Kasumi-1 (cell line): ENCODE results near the gene CDC42BPB.
"Not testable (repeated sequence)": the region's sequence is repeated elsewhere in the genome, so short reads cannot be mapped to it uniquely, and the experiment has no call there.

Experiments
- DNase-seq, 2 experiments: peaks; one replicate each; lab custom pipeline; 2025; lab: John Stamatoyannopoulos, UW

The CDC42BPB gene

DNA sequence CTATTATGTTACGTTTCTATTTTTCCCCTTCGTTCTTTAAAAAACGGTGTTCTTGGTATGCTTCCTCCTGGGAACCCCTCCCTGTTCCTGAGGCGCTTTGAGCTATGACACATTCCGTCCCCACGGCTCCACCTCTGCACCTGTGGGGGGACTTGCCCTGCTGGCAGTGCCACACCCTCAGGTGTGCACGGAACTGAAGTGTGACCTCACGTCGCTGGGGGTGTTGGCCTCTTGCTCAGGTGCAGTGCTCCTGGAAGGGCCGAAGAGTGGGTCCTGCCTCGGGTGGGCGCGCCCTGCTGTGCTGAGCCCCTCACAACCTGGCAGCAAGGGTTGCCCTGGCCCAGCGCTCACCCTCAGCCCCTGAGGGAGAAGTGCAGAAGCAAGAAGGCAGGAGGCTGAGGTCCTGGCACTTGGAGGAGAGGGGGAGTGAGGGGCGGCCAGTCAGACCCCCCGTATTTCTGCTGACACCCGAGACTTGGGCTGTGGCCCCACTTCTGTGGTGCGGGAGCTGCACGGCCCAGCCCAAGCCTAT, 129.9 kb downstream of the CDC42BPB start:
- DNase-seq, result no peak

DNA sequence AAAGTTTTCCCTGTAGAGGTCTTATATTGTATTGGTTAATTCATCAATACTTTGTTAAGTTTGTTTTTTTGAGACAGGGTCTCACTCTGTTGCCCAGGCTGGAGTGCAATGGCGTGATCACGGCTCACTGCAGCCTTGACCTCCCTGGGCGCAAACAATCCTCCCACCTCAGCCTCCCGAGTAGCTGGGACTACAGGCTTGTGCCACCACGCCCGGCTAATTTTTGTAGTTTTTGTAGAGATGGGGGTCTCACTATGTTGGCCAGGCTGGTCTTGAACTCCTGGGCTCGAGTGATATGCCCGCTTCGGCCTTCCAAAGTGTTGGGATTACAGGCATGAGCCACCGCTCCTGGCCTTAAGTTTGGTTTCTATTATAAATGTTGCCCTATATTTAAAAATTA, 130.5 kb downstream of the CDC42BPB start:
- not testable (repeated sequence) for DNase-seq

DNA sequence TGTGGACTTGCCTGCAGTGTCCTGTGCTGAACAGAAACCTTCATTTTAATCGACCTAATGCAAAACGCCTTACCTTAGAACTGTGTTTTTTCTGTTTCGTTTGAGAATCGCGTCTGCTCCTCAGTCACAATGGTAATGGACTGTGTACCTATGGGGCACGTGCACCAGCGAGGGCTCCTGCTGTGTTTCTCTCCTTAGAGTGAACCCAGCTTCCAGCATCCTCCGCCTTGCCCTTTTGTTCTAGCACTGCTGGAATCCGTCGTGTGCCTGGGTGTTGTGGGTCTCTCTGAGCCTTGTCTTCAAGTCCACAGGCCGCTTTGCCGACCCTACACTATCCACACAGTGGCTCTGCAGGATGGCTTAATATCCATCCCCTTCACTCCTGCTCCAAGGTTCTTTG, 131.2 kb downstream of the CDC42BPB start:
- DNase-seq, result no peak

DNA sequence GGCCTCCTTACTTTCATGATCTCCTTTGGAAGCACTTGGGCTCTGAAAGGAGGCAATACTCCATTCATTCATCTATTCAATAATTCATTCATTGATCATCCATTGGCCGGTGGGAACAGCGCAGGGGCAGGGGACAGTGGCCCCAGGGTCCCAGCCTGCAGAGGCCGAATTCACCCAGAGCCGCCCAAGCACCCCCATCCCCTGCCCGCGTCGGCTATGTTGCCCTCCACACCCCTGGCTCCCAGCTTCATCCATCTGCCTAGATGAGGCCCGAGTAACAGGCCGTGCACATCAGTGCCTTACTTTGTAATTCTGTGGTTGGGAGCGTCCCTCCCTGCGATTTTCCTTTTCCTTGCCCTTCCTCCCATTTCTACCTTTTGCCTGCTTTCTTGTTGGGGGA, 131.7 kb downstream of the CDC42BPB start:
- no peak for DNase-seq

DNA sequence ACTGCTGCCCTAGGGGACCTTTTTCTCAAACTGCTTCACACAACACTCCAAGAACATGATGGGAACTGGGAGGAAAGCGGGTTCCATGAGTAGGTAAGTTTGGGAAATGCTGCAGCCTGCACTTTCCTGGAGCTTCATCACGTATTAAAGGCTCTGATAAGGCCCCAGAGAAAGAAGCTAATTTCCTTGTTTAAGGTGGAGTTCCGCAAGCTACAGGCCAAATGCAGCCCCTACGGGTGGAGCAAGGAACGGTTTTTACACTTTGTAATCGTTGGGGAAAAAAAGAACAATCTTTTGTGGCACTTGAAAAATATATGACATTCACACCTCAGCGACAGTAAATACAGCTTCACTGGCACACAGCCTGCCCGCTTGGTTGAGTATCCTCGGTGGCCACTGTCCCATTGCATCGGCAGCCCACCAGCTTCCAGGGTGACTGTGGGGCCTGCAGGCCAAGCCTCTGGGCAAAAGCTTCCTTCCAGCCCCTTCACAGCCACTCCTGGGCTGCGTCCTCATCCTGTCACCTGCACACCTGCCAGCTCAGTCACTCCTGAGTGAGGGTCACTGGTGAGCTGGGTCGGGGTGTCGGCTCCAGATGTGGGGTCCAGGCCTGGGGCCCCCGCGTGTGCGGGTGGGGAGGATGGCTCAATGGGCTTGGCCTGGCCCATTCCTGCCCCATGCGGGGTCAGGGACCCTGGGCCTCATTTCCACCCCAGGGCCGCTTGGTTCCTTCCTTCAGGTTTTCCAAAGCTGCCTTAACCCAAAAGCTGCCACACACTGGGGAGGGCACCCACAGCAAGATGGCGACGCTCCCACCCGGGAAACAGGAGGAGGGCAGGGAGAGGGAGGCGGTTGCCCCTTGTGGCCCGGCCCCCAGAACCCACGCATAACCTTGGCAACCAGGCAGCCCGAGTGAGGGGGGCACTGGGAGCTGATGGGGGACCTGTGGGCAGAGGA, 132.4 kb downstream of the CDC42BPB start:
- DNase-seq, result no peak

DNA sequence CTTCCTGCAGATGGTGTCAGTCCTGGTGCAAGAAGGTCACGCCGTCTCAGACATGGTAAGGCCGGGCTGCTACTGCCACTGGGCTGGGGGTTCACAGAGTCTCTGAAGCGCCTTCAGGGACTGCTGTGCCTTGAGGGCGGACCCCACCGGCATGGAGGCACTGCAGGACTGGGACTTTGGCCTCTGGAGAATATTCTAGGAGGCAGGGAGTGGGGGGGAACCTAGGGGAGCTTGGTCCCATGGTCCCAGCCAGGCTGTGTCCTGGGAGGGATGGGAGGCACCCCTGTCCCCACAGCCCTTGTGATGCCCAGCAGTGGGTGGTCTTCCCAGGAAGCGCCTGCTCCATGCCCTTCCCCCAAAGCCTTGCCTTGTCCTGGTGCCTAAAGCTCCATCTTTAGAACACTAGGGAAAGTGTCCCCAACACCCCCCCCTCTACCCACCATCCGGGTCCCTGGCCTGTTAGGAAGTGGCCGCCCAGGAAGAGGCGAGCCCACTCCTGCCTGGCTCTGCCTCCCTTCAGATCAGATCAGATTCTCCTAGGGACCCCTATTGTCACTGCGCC, 133.3 kb downstream of the CDC42BPB start:
- no peak for DNase-seq

DNA sequence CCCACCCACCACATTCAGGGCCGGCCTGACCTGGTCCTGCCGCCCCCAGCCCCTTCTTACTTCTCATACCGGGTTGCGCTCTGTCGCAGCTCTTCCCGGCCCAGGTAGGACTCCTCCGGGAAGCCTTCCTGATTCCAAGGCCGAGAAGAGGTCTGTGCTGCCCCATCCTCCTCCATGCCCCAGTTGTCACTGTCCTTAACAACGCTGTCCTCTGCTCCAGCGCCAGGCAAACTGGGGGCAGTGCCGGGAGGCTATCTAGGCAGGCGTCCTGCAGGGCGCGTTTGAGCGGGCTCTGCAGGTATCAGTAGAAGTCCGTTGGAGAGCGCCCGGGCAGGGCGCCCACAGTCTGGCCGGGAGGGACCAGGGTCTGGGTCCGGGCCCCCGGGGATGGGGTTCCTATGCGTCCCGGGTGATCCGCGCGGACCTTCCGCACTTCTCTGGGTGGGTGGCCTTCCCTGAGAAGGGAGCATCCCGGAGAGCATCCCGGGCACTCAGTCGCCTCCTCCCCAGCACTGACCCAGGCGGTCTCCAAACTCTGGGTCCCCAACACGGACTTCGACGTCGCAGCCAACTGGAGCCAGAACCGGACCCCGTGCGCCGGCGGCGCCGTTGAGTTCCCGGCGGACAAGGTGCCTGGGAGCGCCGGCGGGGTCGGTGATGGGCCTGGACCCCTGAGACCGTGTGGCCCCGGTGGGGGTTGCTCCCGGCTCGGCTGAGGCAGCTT, 134.0 kb downstream of the CDC42BPB start:
- DNase-seq, result no peak

DNA sequence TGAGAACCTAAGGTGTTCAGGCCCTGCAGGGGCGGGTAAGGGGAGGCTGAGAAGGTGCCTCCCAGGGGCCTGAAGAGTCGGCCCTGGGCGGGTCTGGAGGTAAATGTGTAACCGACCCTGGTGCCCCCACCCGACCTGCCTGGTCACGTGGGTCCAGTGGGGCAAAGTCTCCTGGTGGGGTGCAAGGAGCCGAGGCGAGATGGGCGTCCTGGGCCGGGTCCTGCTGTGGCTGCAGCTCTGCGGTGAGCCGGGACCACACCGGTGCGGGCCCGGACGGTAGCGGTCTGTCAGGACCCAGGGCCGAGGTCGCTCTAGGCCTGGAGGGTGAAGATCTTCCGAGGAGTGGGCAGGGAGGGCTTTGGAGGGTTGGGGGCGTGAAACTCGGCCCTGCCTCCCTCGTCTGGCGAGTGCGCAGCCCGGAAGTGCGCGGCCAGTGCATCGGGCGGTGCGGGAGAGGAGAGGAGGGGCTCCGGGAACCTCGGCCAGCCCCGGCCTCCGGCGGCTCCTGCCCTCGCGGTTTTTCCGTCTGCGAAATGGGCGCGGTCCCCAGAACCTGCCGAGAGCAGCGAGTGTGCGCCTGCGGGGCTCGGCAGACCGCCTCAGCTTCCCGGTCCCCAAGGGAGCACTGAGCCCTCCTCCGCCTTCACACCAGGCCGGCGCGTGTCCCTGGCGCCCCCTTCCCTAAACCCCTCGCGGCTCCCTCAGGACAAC, 134.7 kb downstream of the CDC42BPB start, which contains the start of gene AMN:
Gene AMN (plus strand): TSS at position 174 of the 711 bp plus-strand sequence. CDS start 26 bp downstream, at position 200.
- DNase-seq, result no peak

DNA sequence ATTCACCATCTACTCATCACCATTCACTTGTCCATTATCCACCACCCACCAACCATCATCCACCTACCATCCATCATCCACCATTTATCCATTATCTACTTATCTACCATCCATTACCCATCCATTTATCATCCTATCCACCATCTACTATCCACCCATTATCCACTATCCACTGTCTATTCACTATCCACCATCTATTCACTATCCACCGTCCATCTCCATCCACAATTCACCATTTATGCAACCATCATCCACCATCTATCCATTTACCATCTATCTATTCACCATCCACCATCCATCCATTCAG, 136.4 kb downstream of the CDC42BPB start:
- DNase-seq, result no peak

DNA sequence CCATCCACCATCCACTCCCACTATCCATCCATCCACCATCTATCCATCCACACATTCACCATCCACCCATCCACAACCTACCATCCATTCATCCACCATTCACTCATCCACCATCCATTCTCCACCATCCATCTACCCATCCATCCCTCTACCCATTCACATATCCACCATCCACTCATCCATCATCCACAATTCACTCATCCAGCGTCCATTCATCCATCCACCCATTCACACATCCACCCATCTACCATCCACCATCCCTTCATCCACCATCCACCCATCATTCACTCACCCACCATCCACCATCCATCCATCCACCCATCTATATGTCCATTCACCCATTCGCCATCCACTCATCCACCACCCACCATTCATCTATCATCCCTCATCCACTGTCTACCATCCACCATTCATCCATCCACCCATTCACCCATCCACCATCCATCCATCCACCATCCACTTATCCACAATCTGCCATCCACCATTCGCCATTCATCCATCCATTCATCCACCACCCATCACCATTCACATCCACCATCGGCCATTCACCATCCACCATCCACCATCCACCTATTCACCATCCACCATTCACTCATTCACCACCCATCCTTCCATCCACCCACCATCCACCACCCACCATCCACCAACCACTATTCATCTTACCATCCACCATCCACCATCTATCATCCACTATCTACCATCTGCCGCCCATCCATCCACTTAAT, 136.9 kb downstream of the CDC42BPB start:
- DNase-seq, result no peak

DNA sequence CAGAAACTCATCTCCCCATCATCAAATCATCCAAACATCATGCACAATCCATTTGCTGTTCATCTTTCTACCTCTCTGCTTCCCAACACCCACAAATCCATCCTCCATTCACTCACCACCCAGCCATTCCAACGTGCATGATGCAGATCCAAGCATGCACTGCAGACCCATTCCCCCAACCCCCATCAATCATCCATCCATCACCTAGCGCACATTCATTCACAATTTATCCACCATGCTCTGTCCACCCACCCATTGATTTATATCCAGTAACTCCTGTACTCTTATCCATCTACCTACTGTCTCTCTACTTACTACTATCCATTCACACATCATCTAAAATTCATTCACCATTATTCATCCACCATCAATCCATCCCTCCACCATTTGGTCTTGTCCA, 138.9 kb downstream of the CDC42BPB start:
- DNase-seq, result no peak

DNA sequence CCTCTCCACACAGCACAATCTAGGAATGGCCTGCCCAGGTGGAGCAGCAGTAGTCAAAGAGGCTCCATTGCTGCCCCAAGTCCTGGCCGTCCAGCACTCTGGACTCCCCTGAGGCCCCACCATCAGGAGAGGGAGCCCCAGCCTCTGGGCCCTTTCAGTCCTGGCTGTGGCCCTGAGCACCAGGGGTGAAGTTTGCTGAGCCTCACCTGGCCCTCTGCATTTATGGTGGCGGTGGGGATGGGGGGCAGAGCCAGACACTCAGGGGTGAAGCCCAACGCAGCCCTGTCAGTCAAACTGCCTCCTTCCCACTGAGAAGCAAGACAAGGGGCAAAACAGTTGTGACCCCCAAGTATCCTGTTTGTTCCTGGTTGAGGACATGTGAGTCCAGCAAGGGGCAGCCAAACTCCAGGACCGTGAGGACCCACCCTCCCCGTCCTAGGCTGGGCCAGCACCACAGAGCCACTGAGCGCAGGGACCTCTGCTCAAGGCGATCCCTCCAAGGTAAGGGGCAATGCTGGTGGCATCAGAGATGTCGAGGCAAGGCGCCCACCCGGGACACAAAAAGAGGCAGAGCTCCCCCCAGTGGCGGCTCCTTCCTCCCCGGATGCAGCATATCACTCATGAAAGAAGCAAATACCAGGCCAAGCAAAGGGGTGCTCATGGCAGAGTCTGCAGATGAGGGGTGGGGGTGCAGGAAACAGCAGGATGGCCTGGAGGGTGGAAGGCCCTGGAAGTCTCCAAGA, 139.7 kb downstream of the CDC42BPB start:
- peak; percentile 38 to 42 for DNase-seq

DNA sequence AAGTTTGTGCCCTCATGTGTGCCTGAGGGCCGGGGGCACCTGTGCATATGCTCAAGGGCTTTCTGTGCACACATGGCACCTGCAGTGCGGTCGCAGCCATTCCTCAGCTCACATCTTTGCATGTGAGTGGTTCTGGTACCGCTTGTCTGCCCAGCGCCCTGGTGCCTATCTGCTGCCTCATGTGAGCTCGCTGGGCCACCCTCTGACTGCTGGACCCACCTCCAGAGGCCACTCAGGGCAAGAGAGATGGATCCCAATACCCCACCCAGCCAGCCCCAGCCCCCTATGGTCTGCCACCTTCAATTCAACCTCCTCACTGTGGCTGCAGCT, 140.3 kb downstream of the CDC42BPB start:
- DNase-seq, result no peak

DNA sequence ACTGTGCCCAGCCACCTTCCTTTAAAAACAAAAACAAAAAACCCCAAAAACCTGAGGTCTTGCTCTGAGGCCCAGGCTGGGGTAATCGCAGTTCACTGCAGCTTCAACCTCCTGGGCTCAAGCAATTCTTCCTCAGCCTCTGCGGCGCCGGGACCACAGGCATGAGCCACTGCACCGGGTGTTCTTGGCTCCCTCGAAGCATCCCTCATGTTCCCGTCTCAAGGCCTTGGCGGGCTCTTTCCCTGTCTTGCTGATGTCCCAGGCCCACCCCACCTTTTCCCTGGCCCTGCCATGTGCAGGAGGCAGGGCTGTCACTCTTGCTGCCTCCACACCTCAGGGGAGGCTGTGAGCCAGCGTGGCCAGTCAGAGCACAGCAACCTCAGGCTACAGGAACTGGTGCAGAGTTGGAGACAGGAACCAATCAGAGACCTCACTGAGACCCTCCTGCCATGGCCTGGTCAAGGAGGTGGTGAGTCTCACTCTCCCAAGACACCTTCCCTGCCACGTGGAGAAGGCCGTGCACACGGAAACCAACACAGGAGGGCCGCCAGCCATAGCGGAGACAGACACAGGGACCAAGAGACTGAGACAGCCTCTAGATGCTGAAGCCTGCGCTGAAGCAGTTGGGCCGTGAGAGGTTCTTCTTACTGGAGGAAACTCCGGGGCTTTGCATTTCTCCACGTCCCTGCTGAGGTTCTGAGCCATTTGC, 140.8 kb downstream of the CDC42BPB start:
- DNase-seq, result no peak

DNA sequence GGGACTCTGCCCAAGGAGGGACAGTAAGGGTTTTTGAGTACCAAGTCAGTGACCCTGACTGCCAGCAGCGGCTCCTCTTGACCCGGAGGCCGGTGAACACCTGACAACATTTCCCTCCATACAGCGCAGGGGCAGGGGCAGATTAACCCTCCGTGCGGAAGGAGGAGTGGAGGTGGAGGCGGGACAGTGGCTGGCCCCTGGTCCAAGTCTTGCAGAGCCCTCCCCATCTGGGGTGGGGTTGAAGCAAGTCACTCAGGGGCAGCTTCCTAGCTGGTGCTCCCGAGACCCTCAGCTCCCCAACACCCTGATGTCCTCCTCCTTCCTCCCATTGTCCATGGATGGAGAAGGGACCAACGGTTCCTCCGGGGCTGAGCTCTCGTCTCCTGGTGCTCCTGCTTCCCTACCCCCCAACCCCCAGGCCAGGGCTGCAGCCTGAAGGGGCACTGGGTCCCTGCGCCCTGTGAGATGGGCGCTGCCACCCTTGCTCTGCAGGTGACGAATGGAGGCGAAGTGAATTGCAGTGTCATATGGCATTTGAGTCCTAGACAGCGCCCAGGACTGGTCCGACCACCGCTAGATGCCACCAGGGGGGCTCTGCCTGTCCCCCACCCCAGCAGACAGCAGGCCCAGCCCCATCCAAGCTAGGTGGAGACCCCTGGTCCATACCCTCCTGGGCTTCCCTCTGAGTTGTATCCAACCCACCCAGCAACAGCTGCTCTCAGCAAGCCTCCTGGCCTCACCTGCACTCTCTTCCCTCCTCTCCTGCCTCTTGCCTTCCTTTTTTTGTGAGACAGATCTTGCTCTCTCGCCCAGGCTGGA, 141.8 kb downstream of the CDC42BPB start:
- DNase-seq, result no peak

DNA sequence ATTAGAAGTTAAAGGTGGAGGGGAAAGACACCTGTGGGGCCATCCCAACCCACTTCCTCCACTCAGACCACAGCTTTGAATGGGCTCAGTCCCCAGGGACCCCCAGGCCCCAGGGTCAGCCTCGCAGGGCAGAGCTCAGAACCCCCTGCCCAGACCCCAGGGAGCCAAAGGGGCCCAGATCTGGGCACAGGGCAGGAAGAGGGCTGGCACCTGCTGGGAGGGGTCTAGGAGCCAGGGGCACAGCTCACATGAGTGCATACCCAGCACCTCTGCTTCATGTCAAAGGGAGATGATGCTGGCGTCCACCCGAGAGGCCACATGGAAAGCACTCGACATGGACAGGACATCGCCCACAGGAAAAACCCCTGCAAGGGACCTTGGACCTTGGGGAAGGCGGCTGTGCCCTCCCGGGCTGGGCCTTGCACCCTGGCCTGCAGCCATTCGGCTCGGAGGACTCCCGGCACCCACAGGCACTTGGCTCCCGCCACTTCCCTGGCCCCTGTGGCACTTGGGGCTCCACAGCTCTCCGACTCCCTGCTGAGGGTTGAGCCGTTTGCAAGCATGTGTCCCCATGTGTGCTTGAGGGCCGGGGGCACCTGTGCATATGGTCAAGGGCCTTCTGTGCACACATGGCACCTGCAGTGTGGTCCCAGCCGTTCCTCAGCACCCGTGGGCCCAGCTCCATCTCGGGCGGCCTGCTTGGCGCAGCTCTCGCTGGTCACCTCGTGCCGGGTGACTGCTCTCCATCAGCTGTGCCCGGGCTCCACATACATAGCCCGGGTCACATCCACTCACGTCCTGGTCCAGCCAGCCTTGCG, 142.7 kb downstream of the CDC42BPB start:
- DNase-seq, result no peak

DNA sequence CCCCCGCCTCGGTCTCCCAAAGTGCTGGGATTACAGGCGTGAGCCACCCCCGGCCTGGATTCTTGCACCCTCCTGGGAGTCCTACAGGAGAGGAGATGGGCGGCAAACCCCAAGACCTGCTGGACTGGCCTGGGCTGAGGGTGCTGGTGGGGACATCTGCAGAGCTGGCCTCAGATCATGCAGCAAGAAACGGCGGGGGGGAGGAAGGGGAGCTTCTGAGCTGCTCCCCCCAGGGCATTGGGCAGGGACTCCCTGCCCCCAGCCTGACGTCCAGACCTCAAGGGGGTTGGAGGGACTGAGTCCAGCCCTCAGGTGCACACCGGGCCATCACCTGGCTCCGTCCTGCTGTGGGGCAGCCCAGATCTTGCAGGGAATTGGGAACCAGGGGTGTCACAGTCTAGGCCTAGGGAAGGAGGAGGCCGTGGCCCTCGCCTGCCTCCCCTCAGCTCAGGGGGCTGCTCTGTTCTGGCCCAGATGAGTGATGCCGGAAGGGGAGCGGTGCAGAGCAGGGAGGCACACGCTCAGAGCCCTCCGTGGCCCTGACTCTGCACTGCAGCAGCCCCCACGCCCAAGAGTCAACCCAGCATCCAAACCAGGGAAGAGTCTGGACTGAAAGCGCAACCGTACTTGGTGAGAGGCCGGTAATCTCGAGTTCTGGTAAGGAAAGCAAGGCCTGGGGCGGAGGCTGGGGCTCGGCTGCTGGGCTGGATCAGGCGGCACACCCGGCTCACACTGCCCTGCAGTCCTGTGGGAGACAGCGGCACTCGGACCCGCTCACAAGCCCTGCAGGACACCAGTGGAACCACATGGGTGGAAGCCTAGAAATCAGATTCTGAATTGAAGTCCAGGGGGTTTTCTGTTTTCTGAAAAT, 143.8 kb downstream of the CDC42BPB start:
- no peak for DNase-seq
